Heart left ventricle (tissue), 16 donors: ENCODE measurements around the gene PIGO. TPM values are rescaled to one million over a fixed set of nuclear protein-coding genes. Genes with fewer than 3 reads are reported as not detected.

Source experiments
- ATAC-seq, 4 donors: fragments of 200-7000 bp; cut with Tn5 transposase; one replicate each; pipeline ENCODE4 v1.9.1; 2020 to 2022; ENCODE audit warnings: moderate library complexity in 4 of 4, mild to moderate bottlenecking in 3 of 4, moderate number of reproducible peaks in 1 of 4
- DNase-seq, 5 donors: peaks; one replicate each; pipeline ENCODE4 v3.0.0-alpha.2; 2020
- H3K27ac ChIP-seq, 12 donors: fragments of 200-600 bp; sonication (generic) in 4 of 12; one replicate each; pipeline versions ENCODE4 v1.5.0 to v1.8.0; 2016 to 2022; ENCODE audit warnings: mild to moderate bottlenecking in 2 of 12
- H3K27me3 ChIP-seq, 9 donors: fragments of 200-600 bp; sonication (generic) in 2 of 9; one replicate each; pipeline versions ENCODE4 v1.5.1 to v1.8.0; 2016 to 2022; ENCODE audit warnings: mild to moderate bottlenecking in 3 of 9
- H3K36me3 ChIP-seq, 9 donors: fragments of 200-600 bp; sonication (generic) in 2 of 9; one replicate each; pipeline versions ENCODE4 v1.5.0 to v1.8.0; 2018 to 2022; ENCODE audit warnings: mild to moderate bottlenecking in 2 of 9
- H3K4me1 ChIP-seq, 12 donors: fragments of 200-600 bp; sonication (generic) in 4 of 12; one replicate each; pipeline versions ENCODE4 v1.5.0 to v1.8.0; 2016 to 2022; ENCODE audit warnings: mild to moderate bottlenecking in 3 of 12
- H3K4me3 ChIP-seq, 12 donors: fragments of 200-600 bp; sonication (generic) in 4 of 12; one replicate each; pipeline versions ENCODE4 v1.5.0 to v1.8.0; 2017 to 2022; ENCODE audit warnings: mild to moderate bottlenecking in 9 of 12, moderate library complexity in 4 of 12
- H3K9me3 ChIP-seq, 12 donors: fragments of 200-600 bp; sonication (generic) in 4 of 12; one replicate each; pipeline versions ENCODE4 v1.5.0 to v1.8.0; 2016 to 2022; ENCODE audit warnings: mild to moderate bottlenecking in 1 of 12
- CTCF ChIP-seq, 12 donors: fragments of 200-600 bp; sonication (generic) in 4 of 12; IDR thresholded peaks; one replicate each; pipeline versions ENCODE4 v1.5.0 to v1.8.0; 2018 to 2022; ENCODE audit warnings: antibody characterized with exemption in 12 of 12, mild to moderate bottlenecking in 5 of 12
- POLR2A ChIP-seq, 2 donors: fragments of 450-650 bp; IDR thresholded peaks; one replicate each; pipeline ENCODE4 v1.6.1; 2017; ENCODE audit warnings: antibody characterized with exemption in 2 of 2, mild to moderate bottlenecking in 2 of 2, moderate library complexity in 2 of 2
- WGBS, 4 donors: extraction: QIAGEN DNeasy Blood & Tissue Kit in 2 of 4; methylation state at CpG; one replicate each; pipeline versions ENCODE4 v1.1.5 to v1.1.7; 2013 to 2018; 5-methylcytosine and 5-hydroxymethylcytosine counted together
- intact Hi-C, 10 donors: fragments of 100-400 bp; cut with DNase I; formaldehyde crosslinking; loops; one replicate each; pipeline versions ENCODE4 v1.11.1 to v1.14.2; 2022
- polyA plus RNA-seq, 2 donors: library from polyadenylated mRNA; stranded (reverse); fragments of 200-250 nt; gene quantifications; one replicate each; pipeline ENCODE4 v1.2.3, GENCODE V29; 2013
- total RNA-seq, 9 donors: library from RNA; depleted of rRNA in 2 of 9; stranded (reverse); fragments of >200 nt in 2 of 9; fragmentation: NEBNext Ultra II Directional in 3 of 9; extraction: Animal tissue kit (Norgen Biotek cat#: 25700) in 3 of 9; gene quantifications; one replicate each; pipeline versions ENCODE4 v1.1.0 to v1.2.4, GENCODE V29; 2016 to 2023
- donor health status: ischemic (EF 13 %, LVEDD 7.1; RV severe dilation, severe dysfunction).
- donor health status: healthy with polysubstance abuse.
- donor health status: DM: no; HTN: yes; CAD: no.
- donor health status: DM: no; HTN: no; CAD: no.
- donor health status: ischemic (EF 25% LVEDD 6.9; RV normal size, moderate dysfunction).
- donor health status: ischemic (EF 25% LVEDD 5.7; RV mildly dilated, moderate dysfunction).
- donor health status: healthy.
- donor health status: DM: yes; HTN: yes; CAD: no.
- donor health status: ischemic (EF 35%, LVEDD 5.7; RV mildly dilated, moderate dysfunction).
- donor health status: nonischemic (EF 11% LVEDD 7.7; RV severe dilation, severe dysfunction).
- donor health status: DM: yes; HTN: yes; CAD: no.
- donor health status: PGD.
- donor health status: ischemic (EF 29% LVEDD 5.4; RV normal size, mild dysfunction).
- donor health status: nonischemic (EF 23%, LVEDD 6.1; RV moderate dilation, normal function).

PIGO gene
- total and polyA plus RNA-seq, 11 donors, result 7.0 to 13.1 (median 9.1) TPM

GRCh38 chr9:35057271-35057620, 39.1 kb downstream of the PIGO start:
- Histone ChIP-seq H3K4me1 (no peaks in the 10 kb centered on the region), H3K36me3 (peaks cover 9 to 100% (median 88%) of the 10 kb centered on the region in 9 donors), H3K4me3 (no peak overlapping the region), H3K27ac (no peak overlapping the region), H3K27me3 (no peaks in the 10 kb centered on the region), H3K9me3 (no peaks in the 10 kb centered on the region)
- 94 to 98% (median 97%) methylated on average over 8 of the region's 8 CpGs for whole genome bisulfite sequencing, 4 donors
- TF ChIP-seq POLR2A (IDR thresholded peaks at IDR 0.05), result no peak
- TF ChIP-seq CTCF (IDR thresholded peaks at IDR 0.05), result no peak
- DNase-seq (no peak), ATAC-seq (peak in 2 of 4 donors; percentile 4 to 6)
- intact Hi-C loops, result no loop called here

- ATAC-seq (peak in 2 of 4 donors; percentile 5 to 14), DNase-seq (no peak)
- Histone ChIP-seq H3K36me3 (peaks cover 9 to 100% (median 88%) of the 10 kb centered on the region in 9 donors), H3K4me1 (peaks cover 0 to under 1% (median 0%) of the 10 kb centered on the region in 12 donors), H3K4me3 (no peak overlapping the region), H3K9me3 (no peaks in the 10 kb centered on the region), H3K27ac (no peak overlapping the region), H3K27me3 (no peaks in the 10 kb centered on the region)
- intact Hi-C loops, result no loop called here
- 90 to 96% (median 93%) methylated on average over 9 of the region's 9 CpGs for WGBS, 4 donors
- TF ChIP-seq POLR2A (IDR thresholded peaks at IDR 0.05) (no peak), CTCF (IDR thresholded peaks at IDR 0.05) (no peak)
These were observed 39.7 kb downstream of the PIGO start for GRCh38 chr9:35056571-35057270.

- intact Hi-C loops, result loop anchor here in 2 of 10 donors (5.0 kb wide), 1 partner anchor 158 kb away; a partner anchor contains a TSS
- no peaks in the 10 kb centered on the region for H3K27me3 ChIP-seq
- TF ChIP-seq CTCF (IDR thresholded peaks at IDR 0.05) (no peak), POLR2A (IDR thresholded peaks at IDR 0.05) (no peak)
- ATAC-seq (no peak), DNase-seq (no peak)
- no peaks in the 10 kb centered on the region for H3K9me3 ChIP-seq
- no peak overlapping the region for H3K4me3 ChIP-seq
- 92 to 96% (median 95%) methylated on average over 14 of the region's 14 CpGs for WGBS, 4 donors
- no peak overlapping the region for H3K27ac ChIP-seq
- peaks cover 0 to 13% (median 2%) of the 10 kb centered on the region in 12 donors for H3K4me1 ChIP-seq
- peaks cover 6 to 98% (median 88%) of the 10 kb centered on the region in 9 donors for H3K36me3 ChIP-seq
These were observed 41.3 kb downstream of the PIGO start for GRCh38 chr9:35054871-35055644.

- ATAC-seq (no peak), DNase-seq (no peak)
- H3K36me3 ChIP-seq, result peaks cover 3 to 98% (median 88%) of the 10 kb centered on the region in 9 donors
- no peaks in the 10 kb centered on the region for H3K9me3 ChIP-seq
- intact Hi-C loops, result loop anchor here in 2 of 10 donors (5.0 kb wide), 1 partner anchor 157 kb away; a partner anchor contains a TSS
- TF ChIP-seq POLR2A (IDR thresholded peaks at IDR 0.05) (no peak), CTCF (IDR thresholded peaks at IDR 0.05) (no peak)
- peaks cover 0 to 13% (median 2%) of the 10 kb centered on the region in 12 donors for H3K4me1 ChIP-seq
- H3K4me3 ChIP-seq, result no peak overlapping the region
- WGBS, 4 donors, result 56 to 86% (median 64%) methylated on average over 5 of the region's 5 CpGs
- no peaks in the 10 kb centered on the region for H3K27me3 ChIP-seq
- no peak overlapping the region for H3K27ac ChIP-seq
These were observed 42.1 kb downstream of the PIGO start for GRCh38 chr9:35054185-35054835.
